GM12865 (cell line): ENCODE measurements around the gene NEDD8.
"Not testable (repeated sequence)": the region's sequence is repeated elsewhere in the genome, so short reads cannot be mapped to it uniquely, and the experiment has no call there.

Experiments used
- DNase-seq: peaks from one replicate; pipeline ENCODE4 v3.0.0; 2010; ENCODE audit warnings: low read depth
- H3K4me3 ChIP-seq: 2 replicates; pipeline ENCODE4 v1.5.1; 2011; ENCODE audit warnings: mild to moderate bottlenecking, low read depth, low read length, control low read depth
- TF ChIP-seq, protein P1 (sequence below): IDR thresholded peaks from 2 replicates; pipeline ENCODE4 v1.5.1; 2011; ENCODE audit warnings: low read length, control low read depth, low read depth, inconsistent platforms; ENCODE audit not compliant: insufficient read depth; ENCODE audit errors: missing control alignments

NEDD8 gene

DNA sequence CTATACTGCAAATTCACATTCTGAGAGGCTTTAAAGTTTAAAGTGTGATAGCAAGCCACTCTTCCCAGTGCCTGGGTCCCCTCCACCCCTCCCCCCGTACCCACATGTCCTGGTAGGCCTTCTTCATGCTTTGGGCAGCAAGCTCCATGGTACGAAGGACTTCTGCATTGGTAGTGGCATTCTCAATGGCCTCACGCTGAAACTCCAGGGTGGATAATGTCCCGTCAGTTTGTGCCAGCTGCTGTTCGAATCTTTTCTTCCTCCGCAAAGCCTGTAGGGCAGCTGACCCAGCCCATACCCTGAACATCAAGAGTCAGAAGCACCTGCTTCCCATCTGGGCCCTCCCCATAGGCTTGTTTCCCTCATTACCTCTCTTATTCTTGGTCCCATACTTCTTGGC, 20.9 kb downstream of the NEDD8 start:
- TF ChIP-seq, protein P1, sequence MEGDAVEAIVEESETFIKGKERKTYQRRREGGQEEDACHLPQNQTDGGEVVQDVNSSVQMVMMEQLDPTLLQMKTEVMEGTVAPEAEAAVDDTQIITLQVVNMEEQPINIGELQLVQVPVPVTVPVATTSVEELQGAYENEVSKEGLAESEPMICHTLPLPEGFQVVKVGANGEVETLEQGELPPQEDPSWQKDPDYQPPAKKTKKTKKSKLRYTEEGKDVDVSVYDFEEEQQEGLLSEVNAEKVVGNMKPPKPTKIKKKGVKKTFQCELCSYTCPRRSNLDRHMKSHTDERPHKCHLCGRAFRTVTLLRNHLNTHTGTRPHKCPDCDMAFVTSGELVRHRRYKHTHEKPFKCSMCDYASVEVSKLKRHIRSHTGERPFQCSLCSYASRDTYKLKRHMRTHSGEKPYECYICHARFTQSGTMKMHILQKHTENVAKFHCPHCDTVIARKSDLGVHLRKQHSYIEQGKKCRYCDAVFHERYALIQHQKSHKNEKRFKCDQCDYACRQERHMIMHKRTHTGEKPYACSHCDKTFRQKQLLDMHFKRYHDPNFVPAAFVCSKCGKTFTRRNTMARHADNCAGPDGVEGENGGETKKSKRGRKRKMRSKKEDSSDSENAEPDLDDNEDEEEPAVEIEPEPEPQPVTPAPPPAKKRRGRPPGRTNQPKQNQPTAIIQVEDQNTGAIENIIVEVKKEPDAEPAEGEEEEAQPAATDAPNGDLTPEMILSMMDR, result no peak
- no peak for DNase-seq
- H3K4me3 ChIP-seq, result no peak overlapping the region

DNA sequence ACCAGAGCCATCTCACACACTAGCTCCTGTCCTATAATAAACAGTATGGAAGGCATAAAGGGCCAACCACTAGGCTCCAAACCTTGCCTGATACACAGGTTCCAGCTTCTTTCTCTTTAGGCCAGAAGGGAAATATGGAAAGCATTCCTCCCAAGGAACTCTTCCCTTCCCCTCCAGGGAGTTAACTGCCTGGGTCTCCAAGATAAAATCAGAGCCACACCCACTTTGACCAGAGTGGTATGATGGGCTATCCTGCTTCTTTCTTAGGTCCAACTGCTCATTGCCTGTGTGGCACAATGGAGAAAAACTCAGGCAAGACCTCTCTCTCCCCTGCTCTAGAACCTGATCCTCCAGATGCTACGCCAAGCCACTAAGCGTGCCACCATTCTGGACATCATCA, 24.5 kb downstream of the NEDD8 start:
- TF ChIP-seq, protein P1, result no peak
- DNase-seq, result no peak

DNA sequence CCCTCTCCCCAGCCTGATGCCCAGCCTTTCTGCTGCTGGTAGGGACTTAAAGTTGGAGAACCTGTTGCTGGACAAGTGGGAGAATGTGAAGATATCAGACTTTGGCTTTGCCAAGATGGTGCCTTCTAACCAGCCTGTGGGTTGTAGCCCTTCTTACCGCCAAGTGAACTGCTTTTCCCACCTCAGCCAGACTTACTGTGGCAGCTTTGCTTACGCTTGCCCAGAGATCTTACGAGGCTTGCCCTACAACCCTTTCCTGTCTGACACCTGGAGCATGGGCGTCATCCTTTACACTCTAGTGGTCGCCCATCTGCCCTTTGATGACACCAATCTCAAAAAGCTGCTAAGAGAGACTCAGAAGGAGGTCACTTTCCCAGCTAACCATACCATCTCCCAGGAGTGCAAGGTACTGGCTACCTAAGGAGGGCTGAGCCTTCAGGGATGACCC, 25.0 kb downstream of the NEDD8 start:
- no peak overlapping the region for H3K4me3 ChIP-seq
- DNase-seq, result no peak
- TF ChIP-seq, protein P1, result no peak

More for the DNA sequence above, 24.5 kb downstream of the NEDD8 start:
- no peak overlapping the region for H3K4me3 ChIP-seq

DNA sequence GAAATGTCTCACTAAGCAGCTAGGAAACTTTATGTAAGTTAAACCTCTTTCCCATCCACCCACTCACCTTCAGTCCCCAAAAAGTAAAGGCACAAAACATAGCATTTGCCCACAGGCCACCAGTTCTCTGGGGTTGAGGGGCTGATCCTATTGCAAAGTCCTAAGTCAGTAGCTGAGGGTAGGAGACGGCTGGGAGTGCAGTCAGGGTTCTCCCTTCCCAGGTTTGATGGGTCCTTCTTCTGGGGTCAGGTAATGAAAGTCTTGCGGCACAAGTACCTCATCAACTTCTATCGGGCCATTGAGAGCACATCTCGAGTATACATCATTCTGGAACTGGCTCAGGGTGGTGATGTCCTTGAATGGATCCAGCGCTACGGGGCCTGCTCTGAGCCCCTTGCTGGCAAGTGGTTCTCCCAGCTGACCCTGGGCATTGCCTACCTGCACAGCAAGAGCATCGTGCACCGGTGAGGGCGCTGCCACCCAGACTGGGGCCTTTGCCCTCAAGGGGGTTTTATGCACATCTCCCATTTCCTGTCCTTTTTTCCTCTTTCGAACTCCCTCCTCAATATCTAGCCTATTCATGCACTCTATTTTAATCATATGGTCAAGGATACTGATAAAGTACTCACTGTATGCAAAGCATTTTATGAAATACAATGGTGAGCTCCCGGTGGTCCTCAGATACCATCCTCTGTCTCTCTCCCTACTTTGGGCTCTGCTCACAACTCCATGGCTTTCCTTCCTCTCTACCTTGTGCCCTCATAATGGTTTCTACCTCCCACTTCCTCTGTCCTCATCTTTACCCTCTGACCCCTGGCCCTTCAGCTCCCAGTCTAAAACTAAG, 25.7 kb downstream of the NEDD8 start:
- no peak overlapping the region for H3K4me3 ChIP-seq
- TF ChIP-seq, protein P1, result no peak
- DNase-seq, result no peak

DNA sequence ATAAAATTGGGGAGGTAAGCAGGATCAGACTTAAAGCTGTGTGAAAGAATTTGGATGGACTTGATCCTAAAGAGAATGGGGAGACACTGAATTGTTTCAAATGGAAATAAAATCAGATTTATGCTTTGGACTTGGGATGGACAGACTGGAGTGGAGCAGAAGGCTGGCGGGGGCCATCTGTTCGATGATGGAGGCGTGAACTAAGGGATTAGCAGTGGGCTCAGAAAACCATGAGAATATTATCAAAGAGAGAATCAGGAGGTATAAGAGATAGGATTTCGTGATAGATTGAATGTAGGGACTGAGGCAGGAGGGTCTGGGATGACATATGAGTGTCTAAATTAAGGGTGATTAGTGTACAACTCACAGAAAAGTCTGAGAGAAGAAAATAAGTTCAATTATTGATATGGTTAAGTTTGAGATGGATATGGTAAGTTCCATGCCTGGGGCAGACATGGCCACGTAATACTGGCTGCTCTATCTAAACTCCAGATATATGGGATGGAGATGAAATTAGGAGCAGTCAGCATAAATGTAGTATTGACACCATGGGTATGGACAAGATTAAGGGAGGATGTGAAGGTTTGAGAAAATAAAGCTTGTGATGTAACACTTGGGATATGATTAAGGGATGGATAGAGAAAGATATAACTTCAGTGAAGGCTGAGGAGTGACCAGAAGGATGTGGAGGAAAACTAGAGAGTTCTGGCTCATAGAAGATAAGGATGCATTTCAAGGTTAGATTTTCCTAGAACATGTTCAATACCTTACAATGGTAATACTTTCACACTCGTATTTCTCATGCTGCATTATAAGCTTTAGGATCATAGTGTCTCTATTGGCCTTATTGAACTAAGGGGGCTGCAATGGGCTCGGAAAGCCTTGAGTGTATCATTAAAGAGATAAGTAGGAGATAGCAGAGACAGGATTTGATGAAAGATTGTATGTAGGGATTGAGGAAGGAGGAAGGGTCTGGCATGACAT, 27.7 kb downstream of the NEDD8 start:
- H3K4me3 ChIP-seq, result no peak overlapping the region
- DNase-seq, result no peak
- TF ChIP-seq, protein P1, result no peak

DNA sequence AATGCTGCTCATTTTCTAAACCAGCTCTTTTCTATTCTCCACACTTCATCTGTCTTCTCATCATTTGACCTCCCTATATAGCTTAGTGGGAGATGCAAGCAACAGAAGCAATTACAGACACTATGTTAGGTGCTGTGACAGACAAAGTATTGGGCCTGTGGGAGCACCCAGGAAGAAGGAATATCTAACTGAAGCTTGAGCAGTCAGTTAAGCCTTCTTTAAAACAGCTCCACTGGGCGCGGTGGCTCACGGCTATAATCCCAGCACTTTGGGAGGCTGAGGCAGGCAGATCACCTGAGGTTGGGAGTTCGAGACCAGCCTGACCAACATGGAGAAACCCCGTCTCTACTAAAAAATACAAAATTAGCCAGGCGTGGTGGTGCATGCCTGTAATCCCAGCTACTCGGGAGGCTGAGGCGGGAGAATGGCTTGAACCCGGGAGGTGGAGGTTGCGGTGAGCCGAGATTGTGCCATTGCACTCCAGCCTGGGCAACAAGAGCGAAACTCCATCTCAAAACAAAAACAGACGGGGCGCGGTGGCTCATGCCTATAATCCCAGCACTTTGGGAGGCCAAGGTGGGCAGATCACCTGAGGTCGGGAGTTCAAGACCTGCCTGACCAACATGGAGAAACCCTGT, 28.8 kb downstream of the NEDD8 start:
- DNase-seq, H3K4me3 ChIP-seq: not testable (repeated sequence)

DNA sequence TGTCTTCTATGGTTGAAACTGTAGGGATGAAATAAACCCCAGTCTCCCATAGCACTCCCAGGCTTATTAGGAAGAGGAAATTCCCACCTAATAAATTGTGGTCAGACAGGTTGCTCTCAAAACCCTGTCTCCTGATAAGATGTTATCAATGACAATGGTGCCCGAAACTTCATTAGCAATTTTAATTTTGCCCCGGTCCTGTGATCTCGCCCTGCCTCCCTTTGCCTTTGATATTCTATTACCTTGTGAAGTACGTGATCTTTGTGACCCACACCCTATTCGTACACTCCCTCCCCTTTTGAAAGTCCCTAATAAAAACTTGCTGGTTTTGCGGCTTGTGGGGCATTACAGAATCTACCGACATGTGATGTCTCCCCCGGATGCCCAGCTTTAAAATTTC, 29.6 kb downstream of the NEDD8 start:
- not testable (repeated sequence) for DNase-seq, H3K4me3 ChIP-seq
